Myometrial cell (primary cell): ENCODE results near the gene ARMCX5. TPM values are rescaled to one million over a fixed set of nuclear protein-coding genes. Genes with fewer than 3 reads are reported as not detected.

Experiments used
- total RNA-seq: library from RNA; depleted of rRNA; stranded (reverse); fragments of >200 nt; gene quantifications from 2 replicates; pipeline ENCODE4 v1.2.3, GENCODE V29; 2015

Gene ARMCX5
- total RNA-seq, result 12.4 and 19.0 TPM in 2 replicates

DNA sequence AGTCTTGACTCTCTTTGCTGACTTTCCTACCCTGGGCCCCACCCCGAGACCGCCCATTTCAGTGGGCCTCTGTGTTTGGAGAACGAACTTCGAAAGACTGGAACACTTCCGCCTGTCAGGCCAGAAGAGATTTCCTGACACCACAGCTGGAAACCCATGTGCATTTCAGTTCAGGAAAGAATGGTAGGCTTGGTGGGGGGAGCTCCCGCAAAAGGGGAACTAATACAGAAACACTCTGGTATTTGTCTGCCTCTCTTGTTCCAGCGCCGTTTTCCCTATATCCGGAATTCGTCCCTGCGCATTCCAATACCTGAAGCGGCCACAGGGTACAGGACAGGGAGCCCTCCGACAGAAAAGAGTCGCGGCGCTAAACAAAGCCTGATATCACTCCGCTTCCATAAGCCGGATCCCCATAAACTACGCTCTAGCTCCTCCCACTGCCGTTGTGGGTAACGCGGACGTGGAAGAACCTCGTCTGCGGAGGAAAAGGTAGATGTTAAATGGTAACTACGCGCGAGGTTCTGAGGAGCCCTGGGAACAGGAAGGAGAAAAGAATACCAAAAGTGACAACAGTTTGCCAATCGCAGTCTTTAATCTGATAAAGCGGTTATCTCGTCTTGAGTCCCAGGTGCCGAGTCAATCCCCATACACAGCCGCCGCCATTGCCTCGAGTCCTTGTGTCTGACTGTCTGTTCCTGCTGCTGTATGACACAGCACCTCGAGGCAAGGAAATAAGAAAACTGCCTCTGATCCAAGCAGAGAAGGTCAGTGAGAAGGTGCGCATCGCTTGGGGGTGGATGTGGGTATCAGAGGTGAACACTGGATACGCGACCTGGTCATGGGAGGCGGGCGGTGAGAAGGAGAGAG lies at the start of gene ARMCX5:
Gene ARMCX5 (plus strand): TSS at position 432 of the 867 bp plus-strand sequence. CDS start 2,627 bp downstream, outside the sequence.

DNA sequence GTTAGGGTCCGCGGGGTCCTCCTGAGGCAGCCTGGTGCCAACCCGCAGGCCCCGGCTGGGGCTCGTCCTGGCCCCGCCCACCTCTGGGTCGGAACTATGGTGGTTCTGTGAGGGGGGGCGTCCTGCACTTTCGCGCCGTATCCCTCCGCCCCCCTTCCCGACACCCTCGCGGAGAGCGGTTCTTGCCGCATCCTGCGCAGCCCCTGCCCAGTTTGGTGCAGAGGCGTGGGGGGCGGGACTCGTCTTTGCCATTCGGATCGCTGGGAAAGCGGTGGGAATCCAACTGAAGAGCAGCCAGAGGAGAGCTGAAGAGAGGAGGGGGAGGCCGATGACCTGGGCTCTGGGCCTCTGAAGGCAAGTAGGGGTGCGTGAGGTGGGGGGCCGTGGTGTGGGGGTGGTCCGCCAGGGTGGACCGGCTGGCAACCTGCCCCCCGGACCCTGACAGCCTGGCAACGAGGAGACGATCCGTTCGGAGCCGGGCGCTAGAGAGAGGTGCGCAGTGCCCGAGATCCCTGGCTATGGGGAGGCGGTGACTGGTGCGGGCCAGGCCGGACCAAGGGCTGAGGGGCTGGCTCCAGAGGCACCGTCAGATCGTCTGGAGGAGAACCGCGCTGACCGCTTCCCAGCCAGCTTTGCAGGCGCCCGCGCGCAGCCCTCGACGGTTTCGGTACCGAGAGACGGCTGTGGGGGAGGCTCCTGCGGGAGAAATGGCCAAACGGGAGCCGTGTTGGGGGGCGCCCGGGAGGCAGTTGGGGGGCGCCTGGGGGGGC lies 52.1 kb downstream of the ARMCX5 start, which contains the start of gene GPRASP1:
Gene GPRASP1 (plus strand): TSS at position 242 of the 770 bp plus-strand sequence. CDS start 2,431 bp downstream, outside the sequence.

Other genes starting within 250 kb of the ARMCX5 start
- not detected in 2 replicates for gene NXF2B, start 159.5 kb upstream of the ARMCX5 start, total RNA-seq
- gene TCP11X2, start 127.7 kb upstream of the ARMCX5 start, total RNA-seq, result not detected in 2 replicates
- gene TMSB15A, start 82.8 kb upstream of the ARMCX5 start, total RNA-seq, result 4.6 and 7.5 TPM in 2 replicates
- 0.58 and 1.2 TPM in 2 replicates for gene GPRASP1, start 52.0 kb downstream of the ARMCX5 start, total RNA-seq
- gene GPRASP2, start 112.9 kb downstream of the ARMCX5 start, total RNA-seq, result 10.7 and 24.6 TPM in 2 replicates
- 2.5 and 2.6 TPM in 2 replicates for gene GPRASP3, start 121.2 kb downstream of the ARMCX5 start, total RNA-seq